HG03039 (cell line): ENCODE data around the gene TAPBP.
"Not testable (repeated sequence)": the region's sequence is repeated elsewhere in the genome, so short reads cannot be mapped to it uniquely, and the experiment has no call there.

Source experiments
- ATAC-seq: cut with Tn5 transposase; IDR thresholded peaks from one replicate; pipeline ENCODE4 v1.9.1; 2021; ENCODE audit warnings: mild to moderate bottlenecking, moderate library complexity; ENCODE audit not compliant: unreplicated experiment

The TAPBP gene

GRCh38 chr6:33313709-33314514, at the start of gene TAPBP:
Gene TAPBP, minus strand, starts transcription at chr6:33314078. Its CDS starts 37 bp downstream, at chr6:33314041.
- ATAC-seq = peak; percentile 32

GRCh38 chr6:33363486-33363885, 49.6 kb upstream of the TAPBP start:
- not testable (repeated sequence) for ATAC-seq

- no peak for ATAC-seq
Observed at GRCh38 chr6:33359331-33359730, 45.5 kb upstream of the TAPBP start.

- not testable (repeated sequence) for ATAC-seq
Observed at GRCh38 chr6:33357160-33357871, 43.4 kb upstream of the TAPBP start.

- ATAC-seq = no peak
Observed at GRCh38 chr6:33356295-33356694, 42.4 kb upstream of the TAPBP start.

GRCh38 chr6:33355860-33356259, 42.0 kb upstream of the TAPBP start:
- ATAC-seq = not testable (repeated sequence)

- ATAC-seq = no peak
Observed at GRCh38 chr6:33347816-33348215, 33.9 kb upstream of the TAPBP start.

- ATAC-seq = not testable (repeated sequence)
Observed at GRCh38 chr6:33346972-33347371, 33.1 kb upstream of the TAPBP start.

- ATAC-seq = no peak
Observed at GRCh38 chr6:33344701-33345697, 31.1 kb upstream of the TAPBP start.

GRCh38 chr6:33343953-33344611, 30.2 kb upstream of the TAPBP start:
- no peak for ATAC-seq

GRCh38 chr6:33343606-33343952, 29.7 kb upstream of the TAPBP start:
- not testable (repeated sequence) for ATAC-seq

GRCh38 chr6:33339193-33339592, 25.3 kb upstream of the TAPBP start:
- ATAC-seq = no peak

- ATAC-seq = no peak
Observed at GRCh38 chr6:33336495-33336894, 22.6 kb upstream of the TAPBP start.

GRCh38 chr6:33335916-33336315, 22.0 kb upstream of the TAPBP start:
- ATAC-seq = no peak

- ATAC-seq = no peak
Observed at GRCh38 chr6:33333666-33334065, 19.8 kb upstream of the TAPBP start.

GRCh38 chr6:33330736-33331135, 16.9 kb upstream of the TAPBP start:
- no peak for ATAC-seq

GRCh38 chr6:33329058-33329457, 15.2 kb upstream of the TAPBP start:
- no peak for ATAC-seq

- ATAC-seq = no peak
Observed at GRCh38 chr6:33324125-33324524, 10.2 kb upstream of the TAPBP start.

GRCh38 chr6:33323623-33323948, 9.7 kb upstream of the TAPBP start:
- ATAC-seq = peak; percentile 4

GRCh38 chr6:33321227-33321626, 7.3 kb upstream of the TAPBP start:
- no peak for ATAC-seq
